Tongue (tissue), 3 donors: ENCODE data around the gene NAPB. TPM values are rescaled to one million over a fixed set of nuclear protein-coding genes. Genes with fewer than 3 reads are reported as not detected.

Source experiments
- DNase-seq: peaks from one replicate; pipeline ENCODE4 v3.0.0-alpha.2; 2015
- small RNA-seq: library from RNA; depleted of rRNA; stranded (forward); fragments of <200 nt; gene quantifications from one replicate; pipeline ENCODE3, GENCODE V24; 2014; ENCODE audit warnings: low replicate concordance
- total RNA-seq: library from RNA; depleted of rRNA; stranded (reverse); fragments of >200 nt; gene quantifications from one replicate; pipeline ENCODE4 v1.2.3, GENCODE V29; 2014

The NAPB gene
- total RNA-seq, 1 donor from 2014 or later: 23.7 TPM

- DNase-seq: no peak
Observed at GRCh38 chr20:23344336-23344735, 77.0 kb downstream of the NAPB start.

GRCh38 chr20:23343590-23343989, 77.7 kb downstream of the NAPB start:
- no peak for DNase-seq

DNA sequence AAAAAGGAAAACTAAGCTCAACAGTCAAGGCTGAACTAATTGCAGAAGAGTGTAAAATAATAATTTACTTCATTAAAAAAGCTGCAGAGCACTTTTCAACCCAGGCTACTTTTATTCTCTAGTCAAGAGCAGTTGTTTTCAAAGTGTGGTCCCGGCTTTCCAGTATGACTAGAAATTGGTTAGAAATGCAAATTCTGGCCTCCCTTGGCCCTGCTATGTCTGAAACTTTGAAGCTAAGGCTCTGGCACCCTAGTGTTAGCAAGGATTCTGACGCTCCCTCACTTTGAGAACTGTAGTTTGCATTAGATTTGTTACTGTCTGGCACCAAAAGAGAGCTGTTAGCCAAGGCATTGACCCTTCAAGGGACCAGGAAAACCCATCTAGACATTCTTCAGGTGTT, 80.2 kb downstream of the NAPB start:
- DNase-seq: no peak

DNA sequence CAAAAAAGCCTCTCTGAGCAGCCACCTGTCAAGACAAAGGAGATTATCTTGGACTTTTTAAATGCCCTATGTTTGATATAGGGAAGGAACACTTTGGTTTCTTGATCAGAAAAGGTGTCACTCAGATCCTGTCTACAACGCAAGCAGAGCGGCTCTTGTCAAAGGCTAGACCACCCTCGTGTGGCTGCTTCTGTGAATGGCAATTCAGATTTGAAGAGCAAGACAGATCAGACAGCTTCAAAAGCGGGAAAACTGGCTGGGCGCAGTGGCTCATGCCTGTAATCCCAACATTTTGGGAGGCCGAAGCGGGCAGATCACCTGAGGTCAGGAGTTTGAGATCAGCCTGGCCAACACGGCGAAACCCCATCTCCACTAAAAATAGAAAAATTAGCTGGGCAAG, 80.8 kb downstream of the NAPB start:
- peak; percentile 81 for DNase-seq

DNA sequence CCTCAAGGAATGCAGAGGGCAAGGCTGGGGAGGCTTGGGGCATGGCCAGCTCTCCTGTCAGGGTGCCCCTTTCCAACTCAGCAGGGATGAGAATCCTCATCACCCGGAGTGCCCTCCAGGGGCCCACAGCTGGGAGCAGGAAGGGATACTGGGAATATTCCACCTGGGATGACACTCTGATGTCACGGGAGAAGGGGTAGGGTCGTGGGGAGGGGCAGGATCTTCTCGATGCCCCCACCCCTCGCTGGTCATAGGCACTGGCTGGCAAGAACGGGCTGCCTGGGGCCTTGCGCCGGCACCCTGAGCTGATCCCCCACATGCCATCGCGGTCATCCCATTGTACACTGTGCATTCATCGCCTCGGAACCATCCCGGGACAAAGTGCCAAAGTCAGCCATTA, 81.3 kb downstream of the NAPB start:
- no peak for DNase-seq

DNA sequence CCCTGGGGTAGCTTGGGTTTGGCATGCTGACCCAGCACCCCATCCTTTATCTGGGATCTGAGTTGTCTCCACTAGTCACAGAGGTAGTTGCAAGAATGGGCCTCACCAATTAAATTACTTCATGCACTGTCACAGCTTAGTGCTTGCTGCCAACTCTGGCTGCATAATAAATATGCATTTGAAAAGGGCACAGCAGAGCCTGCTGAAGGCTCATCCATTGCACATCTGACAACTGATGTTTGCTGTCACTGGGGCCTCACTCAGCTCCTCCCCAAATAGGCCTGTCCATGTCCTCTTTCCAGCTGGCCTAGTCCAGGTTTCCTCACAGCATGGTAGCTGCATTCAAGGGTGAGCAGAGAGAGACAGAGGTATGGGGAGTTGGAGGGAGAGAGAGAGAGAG, 84.0 kb downstream of the NAPB start:
- DNase-seq: no peak

DNA sequence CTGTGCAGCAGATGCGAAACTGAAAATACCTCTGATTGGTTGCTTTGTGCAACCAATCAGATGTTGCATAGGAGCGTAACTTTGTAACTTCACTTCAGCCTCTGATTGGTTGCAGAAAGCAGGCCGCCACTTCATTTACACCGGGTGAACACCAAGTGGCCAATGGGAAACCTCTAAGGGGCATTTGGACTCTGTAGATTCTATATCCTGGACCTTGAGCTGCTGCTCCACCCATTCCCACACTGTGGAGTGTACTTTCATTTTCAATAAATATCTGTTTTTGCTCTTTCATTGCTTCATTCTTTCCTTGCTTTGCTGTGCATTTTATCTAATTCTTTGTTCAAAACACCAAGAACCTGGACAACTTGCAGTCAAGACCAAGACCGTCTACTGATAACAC, 84.8 kb downstream of the NAPB start:
- DNase-seq: no peak

GRCh38 chr20:23335521-23335920, 85.8 kb downstream of the NAPB start:
- no peak for DNase-seq

GRCh38 chr20:23334111-23334510, 87.2 kb downstream of the NAPB start:
- DNase-seq: no peak

DNA sequence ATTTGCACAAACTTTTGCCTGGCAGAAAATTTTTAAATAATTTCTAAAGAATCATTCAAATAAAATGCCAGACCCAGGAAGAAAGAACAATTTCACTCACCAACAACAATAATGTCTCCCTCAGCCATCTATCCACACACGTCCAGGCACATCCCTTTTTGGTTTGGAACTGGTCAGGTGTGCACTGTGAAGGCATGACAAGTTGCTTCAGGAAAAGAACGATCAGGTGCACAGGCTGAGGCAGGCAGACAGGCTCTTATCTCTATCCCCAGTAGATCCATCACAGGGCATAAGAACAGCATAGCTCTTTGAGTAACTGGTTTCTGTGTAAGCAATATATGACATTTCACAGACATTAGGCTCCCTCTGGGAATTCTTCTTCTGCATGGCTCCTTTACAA, 88.8 kb downstream of the NAPB start:
- no peak for DNase-seq

GRCh38 chr20:23331450-23332350, 89.6 kb downstream of the NAPB start:
- DNase-seq: no peak

GRCh38 chr20:23327617-23328333, 93.5 kb downstream of the NAPB start:
- no peak for DNase-seq

GRCh38 chr20:23326774-23327173, 94.5 kb downstream of the NAPB start:
- DNase-seq: no peak

DNA sequence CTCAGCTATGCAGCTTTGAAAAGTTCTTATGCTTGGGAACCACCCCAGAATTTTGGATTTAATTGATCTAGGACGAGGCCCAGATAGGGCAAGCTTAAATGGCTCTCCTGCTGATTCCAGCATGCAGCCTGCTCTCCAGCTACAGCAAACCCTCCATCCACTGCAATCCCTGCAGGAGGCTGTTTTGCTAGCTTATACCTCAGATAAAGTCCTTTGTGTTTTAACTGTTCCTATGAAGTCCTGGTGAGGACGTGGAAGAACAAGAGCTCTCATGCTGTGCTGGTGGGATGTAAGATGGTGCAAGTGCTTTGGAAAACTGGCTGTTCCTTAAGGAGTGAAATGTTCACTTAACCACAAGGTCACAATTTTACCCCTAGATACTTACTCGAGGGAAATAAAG, 96.2 kb downstream of the NAPB start:
- no peak for DNase-seq

Small RNAs within 50 kb of the gene (small RNA-seq; reads per million reads assigned to genes)
- gene RF00019 (not detected), gene RNA5SP479 (not detected)

Other genes with a start within 250 kb of the NAPB start
- 21.1 TPM for gene NXT1, start 70.7 kb downstream of the NAPB start, total RNA-seq
- gene GZF1, start 59.3 kb downstream of the NAPB start, total RNA-seq: 17.2 TPM
- gene CSTL1, start 18.2 kb upstream of the NAPB start, total RNA-seq: not detected
- not detected for gene CST11, start 31.4 kb upstream of the NAPB start, total RNA-seq
- not detected for gene CST8, start 69.6 kb upstream of the NAPB start, total RNA-seq
- not detected for gene CST9L, start 147.0 kb upstream of the NAPB start, total RNA-seq
- not detected for gene CST9, start 184.4 kb upstream of the NAPB start, total RNA-seq
- 229 TPM for gene CST3, start 216.5 kb upstream of the NAPB start, total RNA-seq